22Rv1 (cell line): Measurements from ENCODE around the gene PLCH2.
"Not testable (repeated sequence)": the region's sequence is repeated elsewhere in the genome, so short reads cannot be mapped to it uniquely, and the experiment has no call there.

Experiments
- CTCF ChIP-seq: fragments of 450-650 bp; IDR thresholded peaks from 2 replicates; pipeline ENCODE4 v1.5.1; 2017; ENCODE audit warnings: mild to moderate bottlenecking
- ZFX ChIP-seq: fragments of 450-650 bp; IDR thresholded peaks from 2 replicates; pipeline ENCODE4 v1.6.1; 2017; ENCODE audit warnings: antibody characterized with exemption, borderline replicate concordance

- TF ChIP-seq CTCF, ZFX: not testable (repeated sequence)
Observed at GRCh38 chr1:2553076-2553475, 77.0 kb downstream of the PLCH2 start.
